Neural progenitor cell (in vitro differentiated cells): Measurements from ENCODE around the gene UBE2QL1. TPM values are rescaled to one million over a fixed set of nuclear protein-coding genes. Genes with fewer than 3 reads are reported as not detected.

Experiments
- DNase-seq: peaks from one replicate; pipeline ENCODE4 v3.0.0-alpha.2; 2016; ENCODE audit warnings: low spot score
- H2AFZ ChIP-seq: fragments of 200-600 bp; sonication (generic); replicated peaks from 2 replicates; pipeline ENCODE4 v1.6.1; 2016; ENCODE audit warnings: antibody characterized with exemption
- H3F3A ChIP-seq: fragments of 200-600 bp; sonication (generic); 2 replicates; pipeline ENCODE4 v1.6.1; 2016; ENCODE audit warnings: antibody characterized with exemption, low read depth
- H3K27ac ChIP-seq: fragments of 200-600 bp; sonication (generic); 2 replicates; pipeline ENCODE4 v1.5.1; 2016; ENCODE audit warnings: mild to moderate bottlenecking
- H3K27me3 ChIP-seq: fragments of 200-600 bp; sonication (generic); 2 replicates; pipeline ENCODE4 v1.6.1; 2016; ENCODE audit warnings: mild to moderate bottlenecking, moderate library complexity
- H3K36me3 ChIP-seq: fragments of 200-600 bp; sonication (generic); 2 replicates; pipeline ENCODE4 v1.5.1; 2016
- H3K4me1 ChIP-seq: fragments of 200-600 bp; sonication (generic); 2 replicates; pipeline ENCODE4 v1.6.1; 2016; ENCODE audit warnings: mixed run types
- H3K4me2 ChIP-seq: fragments of 200-600 bp; sonication (generic); 2 replicates; pipeline ENCODE4 v1.6.1; 2016
- H3K4me3 ChIP-seq: fragments of 200-600 bp; sonication (generic); 2 replicates; pipeline ENCODE4 v1.5.1; 2016
- H3K79me2 ChIP-seq: fragments of 200-600 bp; sonication (generic); 2 replicates; pipeline ENCODE4 v1.6.1; 2016; ENCODE audit warnings: low read depth
- H3K9ac ChIP-seq: fragments of 200-600 bp; sonication (generic); 2 replicates; pipeline ENCODE4 v1.6.1; 2016
- H3K9me3 ChIP-seq: fragments of 200-600 bp; sonication (generic); 2 replicates; pipeline ENCODE4 v1.5.1; 2016; ENCODE audit warnings: low read depth
- H4K20me1 ChIP-seq: fragments of 200-600 bp; sonication (generic); 2 replicates; pipeline ENCODE4 v1.6.1; 2016; ENCODE audit warnings: low read depth
- H3K27ac Mint-ChIP-seq: 3 replicates; pipeline ENCODE4 v1.8.0; 2021; ENCODE audit warnings: mixed read lengths
- H3K27me3 Mint-ChIP-seq: 2 replicates; pipeline ENCODE4 v1.8.0; 2022; ENCODE audit warnings: low read depth, mild to moderate bottlenecking, inconsistent platforms, moderate library complexity, mixed read lengths; ENCODE audit not compliant: insufficient read depth
- H3K36me3 Mint-ChIP-seq: 3 replicates; pipeline ENCODE4 v1.8.0; 2021; ENCODE audit warnings: mixed read lengths
- H3K4me1 Mint-ChIP-seq: 3 replicates; pipeline ENCODE4 v1.8.0; 2021; ENCODE audit warnings: mixed read lengths
- H3K4me3 Mint-ChIP-seq: 3 replicates; pipeline ENCODE4 v1.8.0; 2021; ENCODE audit warnings: mild to moderate bottlenecking, moderate library complexity, mixed read lengths
- H3K9me3 Mint-ChIP-seq: 3 replicates; pipeline ENCODE4 v1.8.0; 2020; ENCODE audit warnings: mixed read lengths
- CTCF ChIP-seq: fragments of 200-600 bp; sonication (generic); IDR thresholded peaks from 2 replicates; pipeline ENCODE4 v1.5.1; 2017; ENCODE audit warnings: antibody characterized with exemption, mild to moderate bottlenecking
- EZH2 ChIP-seq: fragments of 200-600 bp; sonication (generic); IDR thresholded peaks from 2 replicates; pipeline ENCODE4 v1.6.1; 2017; ENCODE audit warnings: antibody characterized with exemption, mild to moderate bottlenecking, moderate library complexity
- EZH2phosphoT487 ChIP-seq: fragments of 200-600 bp; sonication (generic); IDR thresholded peaks from 2 replicates; pipeline ENCODE4 v1.6.1; 2017; ENCODE audit warnings: antibody characterized with exemption
- total RNA-seq: library from RNA; depleted of rRNA; stranded (reverse); fragments of >200 nt; gene quantifications from 2 replicates; pipeline ENCODE4 v1.2.3, GENCODE V29; 2015; ENCODE audit warnings: low replicate concordance

The UBE2QL1 gene
- total RNA-seq, 1 donor from 2014 or later, result 0.30 TPM

- DNase-seq, result no peak
- H3K9ac ChIP-seq, result no peak overlapping the region
- no peaks in the 10 kb centered on the region for H3K36me3 ChIP-seq
- no peak overlapping the region for H3K4me3 Mint-ChIP-seq
- no peak overlapping the region for H2AFZ ChIP-seq
- H3K27ac Mint-ChIP-seq, result no peak overlapping the region
- no peaks in the 10 kb centered on the region for H3K9me3 Mint-ChIP-seq
- H3K79me2 ChIP-seq, result no peaks in the 10 kb centered on the region
- H3F3A ChIP-seq, result peaks cover 16% of the 10 kb centered on the region
- H3K4me1 Mint-ChIP-seq, result peaks cover 27% of the 10 kb centered on the region
- H3K27me3 Mint-ChIP-seq, result peaks cover 31% of the 10 kb centered on the region
- H3K27ac ChIP-seq, result no peak overlapping the region
- H4K20me1 ChIP-seq, result peaks cover 13% of the 10 kb centered on the region
- H3K36me3 Mint-ChIP-seq, result no peaks in the 10 kb centered on the region
- TF ChIP-seq EZH2 (no peak), CTCF (no peak), EZH2phosphoT487 (no peak)
- no peak overlapping the region for H3K4me2 ChIP-seq
- peaks cover 100% of the 10 kb centered on the region for H3K27me3 ChIP-seq
- peaks cover 28% of the 10 kb centered on the region for H3K4me1 ChIP-seq
- H3K9me3 ChIP-seq, result no peaks in the 10 kb centered on the region
- no peak overlapping the region for H3K4me3 ChIP-seq
Measured at GRCh38 chr5:6454628-6455053, 6.0 kb downstream of the UBE2QL1 start.

GRCh38 chr5:6455571-6456200, 7.0 kb downstream of the UBE2QL1 start:
- Histone ChIP-seq H3K79me2 (no peaks in the 10 kb centered on the region), H4K20me1 (peaks cover 3% of the 10 kb centered on the region), H3F3A (peaks cover 7% of the 10 kb centered on the region), H3K9me3 (no peaks in the 10 kb centered on the region), H3K27me3 (peaks cover 100% of the 10 kb centered on the region), H3K4me1 (peaks cover 18% of the 10 kb centered on the region), H3K27ac (no peak overlapping the region), H2AFZ (no peak overlapping the region), H3K4me3 (no peak overlapping the region), H3K9ac (no peak overlapping the region), H3K4me2 (no peak overlapping the region), H3K36me3 (no peaks in the 10 kb centered on the region)
- no peak for TF ChIP-seq CTCF
- no peak for TF ChIP-seq EZH2phosphoT487
- TF ChIP-seq EZH2, result no peak
- no peak for DNase-seq
- H3K4me1 Mint-ChIP-seq, result peaks cover 20% of the 10 kb centered on the region
- no peak overlapping the region for H3K27ac Mint-ChIP-seq
- H3K27me3 Mint-ChIP-seq, result peaks cover 26% of the 10 kb centered on the region
- no peak overlapping the region for H3K4me3 Mint-ChIP-seq
- no peaks in the 10 kb centered on the region for H3K36me3 Mint-ChIP-seq
- H3K9me3 Mint-ChIP-seq, result no peaks in the 10 kb centered on the region

DNA sequence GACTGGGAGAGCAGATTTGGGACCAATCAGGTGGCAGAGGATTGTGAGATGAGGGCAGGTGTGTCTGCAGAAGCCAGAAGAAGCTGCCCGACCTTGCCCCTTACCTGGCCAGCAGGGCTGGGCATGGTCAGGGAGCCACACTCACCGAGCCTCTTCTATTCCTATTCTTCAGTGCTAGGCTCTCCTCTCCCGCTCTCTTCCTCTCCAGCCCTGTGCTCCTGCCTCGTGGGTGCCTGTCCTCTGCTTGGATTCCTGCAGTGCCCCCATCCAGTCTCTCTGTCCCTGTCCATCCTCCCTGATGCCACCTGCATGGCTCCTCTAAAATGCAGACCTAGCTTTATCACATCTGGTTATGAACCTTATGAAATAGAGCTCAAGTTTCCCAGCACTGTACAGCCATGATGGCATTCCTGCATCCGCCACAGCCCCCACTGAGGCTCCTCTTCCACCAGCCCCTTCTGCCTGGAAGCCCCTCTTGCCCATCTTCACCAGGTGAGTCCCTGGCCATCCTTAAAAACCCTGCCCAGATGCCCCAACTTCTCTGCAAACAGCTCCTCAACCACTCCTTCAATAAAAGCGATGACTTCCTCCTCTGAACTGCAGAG, 8.2 kb downstream of the UBE2QL1 start:
- H3K36me3 ChIP-seq, result no peaks in the 10 kb centered on the region
- Mint-ChIP-seq H3K9me3 (no peaks in the 10 kb centered on the region), H3K27ac (peak overlapping the region; percentile 62), H3K36me3 (no peaks in the 10 kb centered on the region), H3K4me1 (peaks cover 9% of the 10 kb centered on the region), H3K27me3 (peaks cover 22% of the 10 kb centered on the region), H3K4me3 (no peak overlapping the region)
- no peak overlapping the region for H3K9ac ChIP-seq
- H3K4me2 ChIP-seq, result no peak overlapping the region
- H3K27ac ChIP-seq, result no peak overlapping the region
- no peaks in the 10 kb centered on the region for H4K20me1 ChIP-seq
- no peaks in the 10 kb centered on the region for H3K79me2 ChIP-seq
- H3K27me3 ChIP-seq, result peaks cover 98% of the 10 kb centered on the region
- no peak overlapping the region for H2AFZ ChIP-seq
- H3K4me3 ChIP-seq, result no peak overlapping the region
- peaks cover 12% of the 10 kb centered on the region for H3K4me1 ChIP-seq
- H3F3A ChIP-seq, result no peaks in the 10 kb centered on the region
- TF ChIP-seq CTCF (no peak), EZH2 (no peak), EZH2phosphoT487 (no peak)
- H3K9me3 ChIP-seq, result no peaks in the 10 kb centered on the region
- no peak for DNase-seq
